ENCODE data around the gene EIF3CL.
"Not testable (repeated sequence)": the region's sequence is repeated elsewhere in the genome, so short reads cannot be mapped to it uniquely, and the experiment has no call there.

GRCh38 chr16:28338230-28338629 lies 65.4 kb downstream of the EIF3CL start:
- TF ChIP-seq, protein P1, sequence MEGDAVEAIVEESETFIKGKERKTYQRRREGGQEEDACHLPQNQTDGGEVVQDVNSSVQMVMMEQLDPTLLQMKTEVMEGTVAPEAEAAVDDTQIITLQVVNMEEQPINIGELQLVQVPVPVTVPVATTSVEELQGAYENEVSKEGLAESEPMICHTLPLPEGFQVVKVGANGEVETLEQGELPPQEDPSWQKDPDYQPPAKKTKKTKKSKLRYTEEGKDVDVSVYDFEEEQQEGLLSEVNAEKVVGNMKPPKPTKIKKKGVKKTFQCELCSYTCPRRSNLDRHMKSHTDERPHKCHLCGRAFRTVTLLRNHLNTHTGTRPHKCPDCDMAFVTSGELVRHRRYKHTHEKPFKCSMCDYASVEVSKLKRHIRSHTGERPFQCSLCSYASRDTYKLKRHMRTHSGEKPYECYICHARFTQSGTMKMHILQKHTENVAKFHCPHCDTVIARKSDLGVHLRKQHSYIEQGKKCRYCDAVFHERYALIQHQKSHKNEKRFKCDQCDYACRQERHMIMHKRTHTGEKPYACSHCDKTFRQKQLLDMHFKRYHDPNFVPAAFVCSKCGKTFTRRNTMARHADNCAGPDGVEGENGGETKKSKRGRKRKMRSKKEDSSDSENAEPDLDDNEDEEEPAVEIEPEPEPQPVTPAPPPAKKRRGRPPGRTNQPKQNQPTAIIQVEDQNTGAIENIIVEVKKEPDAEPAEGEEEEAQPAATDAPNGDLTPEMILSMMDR (IDR thresholded peaks at IDR 0.05), result not testable (repeated sequence)
- TF ChIP-seq POLR2A (IDR thresholded peaks at IDR 0.05), result not testable (repeated sequence)
